DND-41 (cell line): ENCODE results near the gene AKT1.

ENCODE experiments used
- EZH2 ChIP-seq: IDR thresholded peaks from 3 replicates; pipeline ENCODE4 v1.6.1; 2012; ENCODE audit warnings: borderline replicate concordance, low read depth, mild to moderate bottlenecking, moderate library complexity, low read length, inconsistent platforms; ENCODE audit not compliant: severe bottlenecking
- TF ChIP-seq, protein P1 (sequence below): IDR thresholded peaks from 2 replicates; pipeline ENCODE4 v1.5.1; 2012; ENCODE audit warnings: borderline replicate concordance, low read length, moderate library complexity, mild to moderate bottlenecking; ENCODE audit not compliant: poor library complexity, severe bottlenecking; ENCODE audit errors: extremely low read depth

DNA sequence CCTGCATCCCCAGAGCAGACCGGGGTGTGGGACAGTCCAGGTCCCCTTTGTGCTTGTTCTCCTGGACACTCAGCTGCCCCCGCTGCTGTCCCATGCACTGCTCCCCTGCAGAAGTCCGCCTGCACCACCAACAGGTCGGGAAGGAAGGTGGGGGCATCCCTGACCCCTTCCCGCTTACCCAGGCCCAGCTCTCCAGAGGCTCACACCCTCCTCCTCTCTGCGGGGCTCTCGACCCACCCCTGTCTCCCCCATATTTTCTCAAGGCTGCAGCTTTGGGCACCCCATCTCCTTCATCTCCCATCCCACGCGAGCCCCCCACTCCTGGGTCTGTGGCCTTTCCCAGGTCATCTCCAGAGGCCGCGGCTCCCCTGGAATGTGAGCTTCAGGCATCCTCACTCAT lies 14.8 kb upstream of the AKT1 start:
- TF ChIP-seq, protein P1, sequence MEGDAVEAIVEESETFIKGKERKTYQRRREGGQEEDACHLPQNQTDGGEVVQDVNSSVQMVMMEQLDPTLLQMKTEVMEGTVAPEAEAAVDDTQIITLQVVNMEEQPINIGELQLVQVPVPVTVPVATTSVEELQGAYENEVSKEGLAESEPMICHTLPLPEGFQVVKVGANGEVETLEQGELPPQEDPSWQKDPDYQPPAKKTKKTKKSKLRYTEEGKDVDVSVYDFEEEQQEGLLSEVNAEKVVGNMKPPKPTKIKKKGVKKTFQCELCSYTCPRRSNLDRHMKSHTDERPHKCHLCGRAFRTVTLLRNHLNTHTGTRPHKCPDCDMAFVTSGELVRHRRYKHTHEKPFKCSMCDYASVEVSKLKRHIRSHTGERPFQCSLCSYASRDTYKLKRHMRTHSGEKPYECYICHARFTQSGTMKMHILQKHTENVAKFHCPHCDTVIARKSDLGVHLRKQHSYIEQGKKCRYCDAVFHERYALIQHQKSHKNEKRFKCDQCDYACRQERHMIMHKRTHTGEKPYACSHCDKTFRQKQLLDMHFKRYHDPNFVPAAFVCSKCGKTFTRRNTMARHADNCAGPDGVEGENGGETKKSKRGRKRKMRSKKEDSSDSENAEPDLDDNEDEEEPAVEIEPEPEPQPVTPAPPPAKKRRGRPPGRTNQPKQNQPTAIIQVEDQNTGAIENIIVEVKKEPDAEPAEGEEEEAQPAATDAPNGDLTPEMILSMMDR = no peak
- no peak for TF ChIP-seq EZH2
